Smooth muscle cell of the umbilical artery (primary cell): Measurements from ENCODE around the gene BUB1. TPM values are rescaled to one million over a fixed set of nuclear protein-coding genes. Genes with fewer than 3 reads are reported as not detected.

Experiments
- total RNA-seq: library from RNA; depleted of rRNA; stranded (reverse); fragments of >200 nt; gene quantifications from 2 replicates; pipeline ENCODE4 v1.2.3, GENCODE V29; 2014

Gene BUB1
- 3.6 and 26.9 TPM in 2 replicates for total RNA-seq

GRCh38 chr2:110677530-110678456 is at the start of gene BUB1:
Gene BUB1, minus strand, starts transcription at chr2:110678063. Its CDS starts 68 bp downstream, at chr2:110677995.

Other genes with a start within 250 kb of the BUB1 start
- 11.9 and 18.4 TPM in 2 replicates for gene LIMS4, start 205.2 kb downstream of the BUB1 start, total RNA-seq
- 38.1 and 38.9 TPM in 2 replicates for gene RGPD6, start 100.8 kb downstream of the BUB1 start, total RNA-seq
- not detected in 2 replicates for gene ACOXL, start 54.5 kb upstream of the BUB1 start, total RNA-seq